G401 (cell line): ENCODE data around the gene GNB1L. TPM values are rescaled to one million over a fixed set of nuclear protein-coding genes. Genes with fewer than 3 reads are reported as not detected.
"Not testable (repeated sequence)": the region's sequence is repeated elsewhere in the genome, so short reads cannot be mapped to it uniquely, and the experiment has no call there.

Source experiments
- DNase-seq: peaks from one replicate; pipeline ENCODE4 v3.0.0-alpha.2; 2015; ENCODE audit warnings: low spot score
- in situ Hi-C: cut with HindIII; loops from 2 replicates; pipeline ENCODE4 v1.10.0; 2016; ENCODE audit warnings: low sequenced_read_pairs, mixed read lengths
- total RNA-seq: library from RNA; depleted of rRNA; stranded (reverse); fragments of >200 nt; shearing (Covaris generic); gene quantifications from 2 replicates; pipeline ENCODE4 v1.2.3, GENCODE V29; 2014

The GNB1L gene
- total RNA-seq, 1 experiment from 2014 or later = 20.4 TPM

- in situ Hi-C loops = no loop called here
- no peak for DNase-seq
Measured at GRCh38 chr22:19849835-19850762, 4.6 kb downstream of the GNB1L start.

DNA sequence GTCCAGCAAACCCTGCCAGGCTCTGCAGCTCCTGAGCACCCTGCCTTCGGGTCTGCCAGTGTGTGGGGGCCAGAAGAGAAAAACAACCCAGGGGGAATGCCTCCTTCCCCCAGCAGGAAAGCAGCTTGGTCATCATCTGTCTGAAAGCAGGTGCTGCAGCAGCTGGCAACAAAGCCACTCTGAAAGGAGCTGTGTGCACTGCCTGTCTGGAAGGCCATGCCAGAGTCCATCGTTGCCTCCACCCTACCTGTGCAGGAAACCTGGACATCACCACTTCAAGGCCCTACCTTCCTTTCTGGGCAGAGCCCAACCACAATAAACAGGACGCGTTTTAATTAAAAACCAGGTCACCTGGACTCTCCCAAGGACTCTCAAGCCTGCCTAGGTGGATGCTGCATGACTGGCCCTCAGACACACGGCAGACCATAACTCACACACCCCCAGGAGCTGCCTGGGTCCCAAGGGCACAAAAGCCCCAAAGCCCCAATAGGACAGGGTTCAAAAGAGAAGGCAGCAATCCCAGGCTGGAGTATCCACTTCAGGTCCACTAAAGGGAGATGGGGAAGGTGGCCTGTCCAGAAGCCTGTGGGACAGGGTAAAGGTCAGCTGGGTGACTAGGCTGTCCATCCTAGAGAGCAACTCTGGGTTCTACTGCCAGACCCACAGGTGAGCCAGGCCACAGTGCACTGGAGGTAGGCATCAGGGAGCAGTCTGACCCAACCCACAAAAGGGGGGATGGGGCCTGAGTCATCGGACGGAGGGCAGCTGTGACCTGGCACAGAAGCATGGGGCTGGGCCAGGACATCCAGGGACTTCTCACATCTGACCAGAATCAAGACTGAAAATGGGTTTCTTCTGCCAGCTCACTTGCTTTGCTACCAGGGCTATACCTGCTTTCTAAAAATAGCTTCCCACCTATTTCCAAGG is 6.1 kb downstream of the GNB1L start:
- in situ Hi-C loops = no loop called here
- DNase-seq = no peak

- in situ Hi-C loops = no loop called here
- DNase-seq = no peak
Measured at GRCh38 chr22:19847345-19847632, 7.4 kb downstream of the GNB1L start.

- in situ Hi-C loops = no loop called here
- no peak for DNase-seq
Measured at GRCh38 chr22:19846620-19847344, 7.9 kb downstream of the GNB1L start.

DNA sequence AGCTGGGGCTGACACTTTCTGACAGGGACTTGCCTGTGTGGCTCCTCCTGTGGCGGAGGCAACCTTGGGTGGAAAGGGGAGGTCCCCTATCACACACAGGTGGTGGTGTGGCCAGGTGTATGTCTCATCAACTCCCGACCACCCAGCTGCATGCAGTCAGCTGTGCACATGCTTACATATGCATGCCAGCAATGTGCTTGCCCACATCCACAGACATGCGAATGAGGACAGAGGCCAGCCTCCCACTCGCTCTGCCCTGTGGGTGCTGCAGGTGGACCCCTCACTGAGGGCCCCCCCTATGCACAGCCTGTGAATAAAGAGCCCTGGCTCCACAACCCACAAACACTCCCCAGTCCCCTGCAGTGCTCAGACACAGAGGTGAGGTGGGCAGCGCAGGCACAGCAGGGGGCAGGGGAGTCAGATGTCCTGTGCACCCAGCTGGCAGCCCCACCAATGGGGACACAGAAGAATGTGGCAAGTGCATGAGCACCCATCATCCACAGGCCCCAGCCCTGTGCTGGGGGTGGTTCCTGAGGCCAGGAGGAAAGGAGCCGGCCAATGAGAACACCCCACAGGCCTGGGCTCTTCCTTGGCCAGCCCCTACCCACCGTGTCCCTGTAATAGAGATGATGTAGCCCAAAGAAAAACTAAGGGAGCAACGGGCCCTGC is 9.5 kb downstream of the GNB1L start:
- DNase-seq = no peak
- in situ Hi-C loops = no loop called here

- in situ Hi-C loops = no loop called here
- peak; percentile 64 for DNase-seq
Measured at GRCh38 chr22:19844377-19845053, 10.2 kb downstream of the GNB1L start.

DNA sequence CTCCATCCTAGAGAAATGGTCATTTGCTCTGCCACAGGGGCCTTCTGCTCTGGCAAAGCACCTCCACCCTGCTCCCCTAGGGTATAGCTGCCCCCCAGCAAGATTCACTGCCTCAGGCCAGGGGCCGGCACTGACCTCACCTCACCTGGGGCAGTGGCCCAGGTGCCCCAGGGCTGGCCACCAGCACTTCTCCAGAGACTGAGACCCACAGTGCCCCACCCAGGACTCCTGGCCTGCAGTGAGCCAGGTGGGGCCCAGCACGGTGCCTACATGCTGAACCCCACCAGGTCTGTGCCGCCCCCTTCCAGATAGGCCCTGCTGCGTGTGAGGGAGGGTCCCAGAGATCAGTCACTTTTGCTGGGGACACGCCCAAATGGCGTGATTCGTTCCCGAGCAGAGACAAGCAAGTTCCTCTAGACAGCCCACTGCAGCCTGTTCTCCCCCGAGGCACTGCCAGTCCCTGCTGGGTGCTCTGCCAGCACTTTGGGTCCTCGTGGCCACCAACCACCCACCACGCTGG is 10.8 kb downstream of the GNB1L start:
- in situ Hi-C loops = no loop called here
- no peak for DNase-seq

DNA sequence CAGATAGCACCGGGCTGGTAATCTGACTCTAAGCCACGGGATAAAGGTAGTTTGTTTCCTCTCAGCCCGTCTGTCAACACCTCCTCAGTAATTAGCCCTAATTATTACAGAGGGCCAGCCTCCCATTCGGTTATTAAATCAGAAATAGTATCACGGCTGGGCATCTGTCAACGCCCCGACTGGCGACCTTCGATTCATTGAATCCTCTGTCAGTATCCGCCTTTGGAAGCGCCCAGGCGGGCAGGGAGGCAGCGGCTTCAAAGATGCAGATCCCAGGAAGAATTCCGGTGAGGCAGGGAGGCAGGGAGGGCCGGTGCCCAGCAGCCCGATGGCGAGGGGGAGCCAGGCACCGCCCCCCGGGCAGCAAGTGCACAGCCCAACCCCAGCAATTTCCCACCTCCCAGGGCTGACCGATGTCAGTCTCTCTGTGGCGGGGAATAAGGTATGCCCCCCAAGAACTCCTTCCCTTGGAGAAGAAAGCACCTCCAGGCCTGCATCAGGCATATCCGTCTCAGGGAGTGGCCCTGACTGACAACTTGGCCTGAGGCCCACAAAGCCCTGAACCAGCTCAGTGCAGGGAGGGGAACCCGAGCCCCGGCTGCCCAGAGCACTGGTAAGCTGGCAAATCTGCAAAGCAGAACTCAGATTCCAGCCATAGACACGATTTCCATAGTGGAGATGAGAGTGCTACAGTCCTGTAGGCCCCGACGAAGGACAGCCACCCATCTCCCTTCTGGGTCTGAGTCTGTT is 11.4 kb downstream of the GNB1L start:
- in situ Hi-C loops = no loop called here
- no peak for DNase-seq

DNA sequence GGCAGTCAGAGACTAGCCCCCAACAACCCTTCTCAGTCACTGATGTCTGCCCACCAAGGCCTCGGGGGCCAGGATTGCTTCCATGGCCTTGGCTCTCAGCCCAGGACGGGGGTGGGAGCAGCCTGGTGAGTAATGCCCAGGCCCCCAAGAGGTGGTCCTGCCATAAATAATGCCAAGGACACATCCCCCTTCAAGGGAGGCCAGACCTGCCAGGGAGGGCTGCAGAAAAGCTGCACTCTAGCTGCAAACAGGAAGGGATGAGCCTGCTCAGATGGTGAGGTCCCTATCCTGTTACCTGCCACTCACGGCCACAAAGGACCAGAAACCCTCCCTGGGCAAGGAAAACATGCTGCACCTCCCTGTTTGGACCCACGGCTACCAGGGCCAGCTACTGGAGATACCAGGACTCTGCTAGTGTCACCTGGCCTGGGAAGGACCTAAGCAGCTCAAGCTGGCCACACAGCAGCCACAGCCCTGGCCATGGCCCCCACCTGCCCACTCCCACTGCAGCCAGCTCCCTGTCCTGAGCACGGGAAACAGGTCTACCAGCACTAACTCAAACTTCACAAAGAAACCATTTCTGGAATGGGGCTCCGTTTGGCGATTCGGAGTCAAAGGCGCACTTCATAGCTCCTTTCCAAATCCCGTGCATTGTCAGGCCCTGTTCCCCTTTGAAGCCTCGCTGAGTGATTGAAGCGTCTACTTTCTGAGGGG is 12.1 kb downstream of the GNB1L start:
- in situ Hi-C loops = no loop called here
- no peak for DNase-seq

- in situ Hi-C loops = no loop called here
Measured at GRCh38 chr22:19841641-19842392, 12.9 kb downstream of the GNB1L start.

GRCh38 chr22:19840955-19841640 is 13.6 kb downstream of the GNB1L start:
- DNase-seq = no peak
- in situ Hi-C loops = no loop called here

More at GRCh38 chr22:19841641-19842392, 12.9 kb downstream of the GNB1L start:
- DNase-seq = no peak

GRCh38 chr22:19840059-19840458 is 14.6 kb downstream of the GNB1L start:
- in situ Hi-C loops = no loop called here
- DNase-seq = no peak

DNA sequence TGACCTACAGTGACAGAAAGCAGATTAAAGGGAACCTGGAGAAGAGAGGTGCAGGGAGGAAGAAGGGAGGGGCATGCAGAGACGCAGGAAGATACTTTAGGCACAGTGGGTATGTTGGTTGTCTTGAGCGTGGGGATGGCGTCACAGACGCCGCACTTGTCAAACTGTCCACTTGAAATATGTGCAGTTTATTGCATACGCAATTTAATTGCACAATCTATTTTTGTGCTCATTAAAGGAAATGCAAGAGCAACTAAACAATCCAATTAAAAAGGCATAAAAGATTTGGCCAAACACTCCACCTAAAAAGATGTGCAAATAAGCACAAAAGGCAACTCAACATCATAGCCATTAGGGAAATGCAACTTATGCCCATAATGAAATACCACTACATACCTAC is 16.8 kb downstream of the GNB1L start:
- in situ Hi-C loops = no loop called here
- DNase-seq = no peak

DNA sequence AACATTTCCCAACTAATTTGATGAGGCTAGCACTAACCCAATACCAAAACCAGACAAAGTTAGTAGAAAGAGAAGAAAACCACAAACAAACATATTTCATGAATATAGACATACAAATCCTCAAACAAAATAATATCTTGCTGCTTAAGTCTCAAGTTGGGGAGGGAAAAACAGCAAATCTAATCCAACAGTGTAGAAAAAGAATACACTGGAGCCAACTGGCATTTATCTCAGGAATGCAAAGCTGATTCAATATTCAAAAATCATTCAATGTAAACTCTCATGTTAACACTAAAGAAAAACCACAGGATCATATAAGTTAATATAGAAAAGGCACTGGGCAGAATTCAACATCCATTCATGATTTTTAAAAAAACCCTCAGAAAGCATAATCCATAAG is 18.2 kb downstream of the GNB1L start:
- in situ Hi-C loops = no loop called here
- DNase-seq = no peak

DNA sequence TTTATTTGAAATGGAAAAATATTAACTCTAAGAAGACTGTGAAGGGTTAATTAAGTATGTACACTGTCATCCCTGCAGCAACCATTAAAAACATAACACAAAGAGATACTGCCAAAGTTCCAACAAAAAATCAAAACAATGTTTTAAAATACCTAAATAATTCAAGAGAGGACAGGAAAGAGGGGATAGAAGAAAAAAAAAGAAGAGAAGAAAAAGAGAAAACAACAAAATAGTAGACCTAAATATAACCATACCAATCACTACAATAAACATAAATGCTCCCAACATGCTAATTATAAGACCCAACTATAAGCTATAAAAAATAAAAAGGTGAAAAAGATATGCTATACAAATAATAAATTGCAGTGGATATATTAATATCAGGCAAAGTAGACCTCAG is 20.1 kb downstream of the GNB1L start:
- in situ Hi-C loops = no loop called here

DNA sequence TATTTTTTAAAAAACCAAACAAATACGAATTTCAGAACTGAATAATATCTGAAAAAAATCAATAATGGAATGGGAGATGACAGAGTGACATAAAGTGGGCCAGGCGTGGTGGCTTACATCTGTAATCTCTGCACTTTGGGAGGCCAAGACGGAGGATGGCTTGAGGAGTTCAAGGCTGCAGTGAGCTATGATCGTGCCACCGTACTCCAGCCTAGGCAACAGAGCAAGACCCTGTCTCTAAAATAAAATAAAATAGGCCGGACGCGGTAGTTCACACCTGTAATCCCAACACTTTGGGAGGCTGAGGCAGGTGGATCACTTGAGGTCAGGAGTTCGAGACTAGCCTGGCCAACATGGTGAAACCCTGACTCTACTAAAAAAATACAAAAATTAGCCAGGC is 21.3 kb downstream of the GNB1L start:
- in situ Hi-C loops, DNase-seq: not testable (repeated sequence)

More for the DNA sequence above, 20.1 kb downstream of the GNB1L start:
- DNase-seq = no peak
